ENCODE data around the gene MED9.

DNA sequence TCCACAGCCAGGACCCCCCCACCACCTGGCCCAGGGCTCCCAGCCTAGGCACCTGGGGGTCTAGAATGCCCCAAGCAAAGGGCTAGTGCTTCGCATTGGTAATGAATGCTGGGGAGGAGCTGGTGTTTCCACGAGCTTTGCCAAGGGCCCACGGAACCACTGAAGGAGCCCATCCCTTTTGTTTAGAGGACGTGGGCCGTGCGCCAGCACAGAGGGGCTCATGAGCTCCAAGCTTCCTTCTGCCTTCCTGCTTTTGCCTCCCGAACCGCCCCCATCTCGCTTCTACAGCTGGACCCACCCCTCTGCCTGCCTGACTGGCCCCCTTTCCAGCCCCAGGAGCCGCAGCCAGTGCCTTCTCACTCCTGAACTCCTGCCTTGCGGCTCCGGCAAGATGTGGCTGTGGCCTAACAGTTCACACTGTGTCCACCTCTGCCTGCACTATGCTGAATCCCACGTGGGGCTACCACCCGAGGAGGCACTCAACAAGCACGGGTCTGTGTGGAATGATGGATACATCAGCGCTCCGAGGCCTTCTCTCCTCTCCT lies 51.2 kb downstream of the MED9 start:
- TF ChIP-seq, protein P1, sequence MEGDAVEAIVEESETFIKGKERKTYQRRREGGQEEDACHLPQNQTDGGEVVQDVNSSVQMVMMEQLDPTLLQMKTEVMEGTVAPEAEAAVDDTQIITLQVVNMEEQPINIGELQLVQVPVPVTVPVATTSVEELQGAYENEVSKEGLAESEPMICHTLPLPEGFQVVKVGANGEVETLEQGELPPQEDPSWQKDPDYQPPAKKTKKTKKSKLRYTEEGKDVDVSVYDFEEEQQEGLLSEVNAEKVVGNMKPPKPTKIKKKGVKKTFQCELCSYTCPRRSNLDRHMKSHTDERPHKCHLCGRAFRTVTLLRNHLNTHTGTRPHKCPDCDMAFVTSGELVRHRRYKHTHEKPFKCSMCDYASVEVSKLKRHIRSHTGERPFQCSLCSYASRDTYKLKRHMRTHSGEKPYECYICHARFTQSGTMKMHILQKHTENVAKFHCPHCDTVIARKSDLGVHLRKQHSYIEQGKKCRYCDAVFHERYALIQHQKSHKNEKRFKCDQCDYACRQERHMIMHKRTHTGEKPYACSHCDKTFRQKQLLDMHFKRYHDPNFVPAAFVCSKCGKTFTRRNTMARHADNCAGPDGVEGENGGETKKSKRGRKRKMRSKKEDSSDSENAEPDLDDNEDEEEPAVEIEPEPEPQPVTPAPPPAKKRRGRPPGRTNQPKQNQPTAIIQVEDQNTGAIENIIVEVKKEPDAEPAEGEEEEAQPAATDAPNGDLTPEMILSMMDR (IDR thresholded peaks at IDR 0.05) = no peak
- TF ChIP-seq POLR2A (IDR thresholded peaks at IDR 0.05) = no peak

Data from esophagus squamous epithelium (tissue), 4 donors.